Activated CD8-positive, alpha-beta T cell treated with anti-CD3 and anti-CD28 coated beads, Interleukin-2, amount 10 ng/mL, durations not matched to agents 7 days and 5 days (primary cell): ENCODE data around the gene SLC35B1. TPM values are rescaled to one million over a fixed set of nuclear protein-coding genes. Genes with fewer than 3 reads are reported as not detected.

Experiments
- ATAC-seq: fragments of 150-1000 bp; cut with Tn5 transposase; one replicate; pipeline ENCODE4 v1.10.0; 2021; ENCODE audit warnings: moderate library complexity
- CTCF ChIA-PET: fragments of 350-600 bp; sonication (Branson Sonifier 250); formaldehyde crosslinking; loops from one replicate; lab custom pipeline; 2021; ENCODE audit warnings: antibody characterized with exemption; lab: Charles Lee
- POLR2A ChIA-PET: fragments of 350-600 bp; sonication (Branson Sonifier 250); formaldehyde crosslinking; loops from one replicate; lab custom pipeline; 2021; ENCODE audit warnings: antibody characterized with exemption; lab: Charles Lee
- DNase-seq: peaks from one replicate; pipeline ENCODE4 v3.0.0-alpha.2; 2020
- H3K27ac Mint-ChIP-seq: one replicate; pipeline ENCODE4 v1.8.0; 2021; ENCODE audit warnings: mild to moderate bottlenecking, mixed read lengths
- H3K27me3 Mint-ChIP-seq: one replicate; pipeline ENCODE4 v1.8.0; 2021; ENCODE audit warnings: low read depth, mixed read lengths
- H3K36me3 Mint-ChIP-seq: one replicate; pipeline ENCODE4 v1.8.0; 2021; ENCODE audit warnings: low read depth, mixed read lengths
- H3K4me1 Mint-ChIP-seq: one replicate; pipeline ENCODE4 v1.8.0; 2021; ENCODE audit warnings: low read depth, mixed read lengths
- H3K4me3 Mint-ChIP-seq: one replicate; pipeline ENCODE4 v1.8.0; 2021; ENCODE audit warnings: mild to moderate bottlenecking, mixed read lengths
- H3K9me3 Mint-ChIP-seq: one replicate; pipeline ENCODE4 v1.8.0; 2022; ENCODE audit warnings: mixed read lengths; ENCODE audit not compliant: insufficient read depth
- total RNA-seq, 2 experiments: library from RNA; stranded (reverse); gene quantifications; one replicate each; pipeline ENCODE4 v1.2.3, GENCODE V29; 2021

Gene SLC35B1
- total RNA-seq, 2 experiments from 2014 or later = 50.7 to 62.6 TPM

- ATAC-seq (no peak), DNase-seq (no peak)
- no peaks in the 10 kb centered on the region for H3K27me3 Mint-ChIP-seq
- H3K36me3 Mint-ChIP-seq = peaks cover 48% of the 10 kb centered on the region
- ChIA-PET POLR2A (interaction anchor here (1.0 to 1.4 kb wide), 2 partner anchors 22 to 128 kb away, joined by 3 to 4 read pairs; partner anchors contain the start of gene SPOP), CTCF (interaction anchor here (1.4 to 24.7 kb wide), 6 partner anchors 11 to 298 kb away, joined by 3 to 514 read pairs (median 6); partner anchors contain the start of genes KAT7 and NXPH3)
- no peaks in the 10 kb centered on the region for H3K9me3 Mint-ChIP-seq
- H3K4me3 Mint-ChIP-seq = no peak overlapping the region
- peak overlapping the region; percentile 40 for H3K27ac Mint-ChIP-seq
- peaks cover 35% of the 10 kb centered on the region for H3K4me1 Mint-ChIP-seq
Observed at GRCh38 chr17:49699966-49700575, 7.7 kb downstream of the SLC35B1 start.

GRCh38 chr17:49698005-49698404 is 9.8 kb downstream of the SLC35B1 start:
- DNase-seq (no peak), ATAC-seq (no peak)
- POLR2A ChIA-PET = interaction anchor here (0.6 to 2.5 kb wide), 4 partner anchors 9 to 95 kb away, joined by 3 to 8 read pairs (median 4); partner anchors contain the start of genes KAT7 and SLC35B1
- no peak overlapping the region for H3K4me3 Mint-ChIP-seq
- H3K4me1 Mint-ChIP-seq = peaks cover 31% of the 10 kb centered on the region
- peaks cover 31% of the 10 kb centered on the region for H3K36me3 Mint-ChIP-seq
- CTCF ChIA-PET = interaction anchor here (1.2 to 24.7 kb wide), 8 partner anchors 9 to 141 kb away, joined by 3 to 514 read pairs (median 39); partner anchors contain the start of genes NXPH3, SLC35B1 and SPOP
- no peaks in the 10 kb centered on the region for H3K27me3 Mint-ChIP-seq
- no peaks in the 10 kb centered on the region for H3K9me3 Mint-ChIP-seq
- no peak overlapping the region for H3K27ac Mint-ChIP-seq

GRCh38 chr17:49696233-49696761 is 11.5 kb downstream of the SLC35B1 start:
- H3K36me3 Mint-ChIP-seq = peaks cover 23% of the 10 kb centered on the region
- H3K9me3 Mint-ChIP-seq = no peaks in the 10 kb centered on the region
- POLR2A ChIA-PET = interaction anchor here (1.0 to 2.8 kb wide), 9 partner anchors 10 to 129 kb away, joined by 3 to 16 read pairs (median 3); partner anchors contain the start of genes KAT7, SLC35B1 and SPOP
- H3K4me3 Mint-ChIP-seq = peak overlapping the region; percentile 30
- peak; percentile 86 for DNase-seq
- peak overlapping the region; percentile 81 for H3K27ac Mint-ChIP-seq
- CTCF ChIA-PET = interaction anchor here (0.6 to 24.7 kb wide), 49 partner anchors 9 to 405 kb away, joined by 3 to 514 read pairs (median 4); partner anchors contain the start of genes FAM117A, KAT7, NXPH3 and PHB1
- ATAC-seq = peak; percentile 91
- H3K27me3 Mint-ChIP-seq = no peaks in the 10 kb centered on the region
- H3K4me1 Mint-ChIP-seq = peaks cover 38% of the 10 kb centered on the region

DNA sequence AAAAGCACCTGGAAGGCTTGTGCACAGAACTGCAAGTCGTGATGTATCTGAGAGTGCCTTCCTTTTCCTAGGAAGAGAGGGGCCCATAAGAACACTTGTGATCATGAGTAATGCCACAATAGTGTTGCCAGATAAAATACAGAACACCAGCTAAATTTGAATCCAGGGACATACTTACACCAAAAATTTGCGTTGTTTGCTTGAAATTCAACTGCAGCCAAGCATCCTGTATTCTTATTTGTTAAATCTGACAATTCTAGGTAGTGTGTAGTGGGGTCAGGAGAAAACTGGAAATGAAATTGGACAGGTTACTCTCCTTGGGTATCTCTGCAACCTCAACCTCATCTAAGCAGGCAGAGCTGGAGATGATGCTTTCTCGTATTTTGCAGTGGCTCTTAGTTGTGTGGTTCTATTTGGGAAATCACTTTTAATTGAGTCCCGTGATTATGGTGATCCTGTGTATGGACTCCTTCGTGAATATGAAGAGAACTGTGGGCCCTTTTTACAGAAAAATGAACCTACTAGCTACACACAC is 12.0 kb downstream of the SLC35B1 start:
- POLR2A ChIA-PET = interaction anchor here (1.0 to 2.8 kb wide), 8 partner anchors 12 to 128 kb away, joined by 3 to 16 read pairs (median 4); partner anchors contain the start of genes KAT7, SLC35B1 and SPOP
- peak overlapping the region; percentile 81 for H3K27ac Mint-ChIP-seq
- no peaks in the 10 kb centered on the region for H3K9me3 Mint-ChIP-seq
- H3K4me1 Mint-ChIP-seq = peaks cover 40% of the 10 kb centered on the region
- H3K27me3 Mint-ChIP-seq = no peaks in the 10 kb centered on the region
- H3K36me3 Mint-ChIP-seq = peaks cover 17% of the 10 kb centered on the region
- CTCF ChIA-PET = interaction anchor here (0.6 to 24.7 kb wide), 48 partner anchors 9 to 405 kb away, joined by 3 to 514 read pairs (median 4); partner anchors contain the start of genes FAM117A, KAT7, NXPH3 and PHB1
- ATAC-seq = peak; percentile 54
- no peak for DNase-seq
- H3K4me3 Mint-ChIP-seq = peak overlapping the region; percentile 30

DNA sequence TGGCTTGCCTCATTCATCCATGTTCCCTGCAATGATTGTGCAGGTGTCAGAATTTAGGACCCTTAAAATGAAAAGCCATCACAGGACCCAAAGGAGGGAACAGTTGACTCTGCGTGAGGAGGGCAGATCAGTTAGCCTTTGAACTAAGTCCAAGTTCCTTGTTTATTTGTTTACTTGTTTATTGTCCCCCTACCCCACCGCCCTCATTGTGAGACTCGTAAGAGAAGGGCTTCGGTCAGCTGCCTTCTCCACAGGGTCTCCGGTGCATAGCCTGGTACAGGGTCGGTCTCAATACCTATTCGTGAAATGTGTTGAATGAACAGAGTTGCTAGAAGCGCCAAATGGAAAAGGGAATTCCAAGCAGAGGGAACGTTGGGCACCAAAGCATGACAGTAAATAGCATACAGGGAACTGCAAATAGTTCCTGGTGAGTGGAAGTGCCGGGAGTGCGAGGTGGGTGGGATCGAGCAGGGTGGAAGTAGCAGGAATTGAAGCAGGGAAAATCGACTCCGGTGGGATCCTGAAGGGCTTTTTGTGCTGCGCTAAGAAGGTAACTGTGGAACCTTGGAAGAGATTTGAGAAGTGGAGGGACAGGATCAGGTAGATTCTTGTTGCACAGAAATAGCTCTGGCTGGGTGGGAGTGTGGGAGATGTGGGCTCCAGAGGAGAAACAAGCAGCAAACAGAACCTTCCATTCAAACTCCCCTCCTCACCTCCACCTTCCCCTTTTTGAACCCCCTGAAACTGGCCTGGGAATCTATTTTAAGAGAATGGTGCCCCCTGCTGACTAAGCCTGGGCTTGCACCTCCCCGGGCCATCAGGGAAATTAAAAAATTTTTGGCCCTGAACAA is 12.7 kb downstream of the SLC35B1 start:
- Mint-ChIP-seq H3K27ac (peak overlapping the region; percentile 81), H3K4me3 (peak overlapping the region; percentile 30)

GRCh38 chr17:49692751-49693150 is 15.0 kb downstream of the SLC35B1 start:
- DNase-seq (no peak), ATAC-seq (no peak)
- POLR2A ChIA-PET = no interaction called here
- Mint-ChIP-seq H3K4me1 (peaks cover 52% of the 10 kb centered on the region), H3K9me3 (no peaks in the 10 kb centered on the region), H3K27me3 (no peaks in the 10 kb centered on the region), H3K36me3 (peaks cover 3% of the 10 kb centered on the region), H3K4me3 (no peak overlapping the region), H3K27ac (no peak overlapping the region)
- CTCF ChIA-PET = interaction anchor here (1.4 to 24.7 kb wide), 2 partner anchors 116 to 137 kb away, joined by 3 to 514 read pairs; partner anchors contain the start of gene NXPH3

More for the DNA sequence above, 12.7 kb downstream of the SLC35B1 start:
- POLR2A ChIA-PET = interaction anchor here (1.0 to 2.8 kb wide), 6 partner anchors 13 to 127 kb away, joined by 3 to 16 read pairs (median 3); partner anchors contain the start of gene SLC35B1
- DNase-seq (peak; percentile 84), ATAC-seq (peak; percentile 23)
- Mint-ChIP-seq H3K4me1 (peaks cover 40% of the 10 kb centered on the region), H3K36me3 (peaks cover 11% of the 10 kb centered on the region), H3K27me3 (no peaks in the 10 kb centered on the region), H3K9me3 (no peaks in the 10 kb centered on the region)
- CTCF ChIA-PET = interaction anchor here (0.9 to 24.7 kb wide), 32 partner anchors 12 to 302 kb away, joined by 3 to 514 read pairs (median 5); partner anchors contain the start of genes FAM117A, KAT7, NXPH3 and SLC35B1

DNA sequence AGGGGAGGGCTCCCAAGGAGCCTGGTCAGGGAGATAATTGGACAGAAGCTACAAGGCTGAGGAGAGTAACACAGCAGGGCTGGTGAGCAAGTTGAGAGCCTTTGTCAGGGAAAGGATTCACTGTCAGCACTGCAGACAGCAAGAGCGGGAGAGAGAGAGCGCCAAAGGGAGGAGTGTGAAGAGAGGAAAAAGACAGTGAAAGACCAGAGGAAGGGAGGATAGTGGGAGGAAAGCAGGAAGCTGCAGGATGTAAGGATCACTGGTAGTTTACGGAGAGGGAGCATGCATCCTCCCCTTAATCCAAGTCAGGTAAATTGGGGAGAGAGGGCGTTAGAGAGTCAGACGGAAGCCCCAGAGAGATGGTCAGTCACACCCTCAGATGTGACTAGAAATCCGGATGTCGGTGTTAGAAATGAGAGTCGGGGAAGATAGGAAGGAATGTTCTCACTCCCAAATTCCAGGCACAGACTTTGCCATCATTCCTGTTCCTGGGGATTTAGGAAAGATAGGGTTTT is 16.0 kb downstream of the SLC35B1 start:
- no peak overlapping the region for H3K27ac Mint-ChIP-seq
- H3K4me3 Mint-ChIP-seq = no peak overlapping the region

DNA sequence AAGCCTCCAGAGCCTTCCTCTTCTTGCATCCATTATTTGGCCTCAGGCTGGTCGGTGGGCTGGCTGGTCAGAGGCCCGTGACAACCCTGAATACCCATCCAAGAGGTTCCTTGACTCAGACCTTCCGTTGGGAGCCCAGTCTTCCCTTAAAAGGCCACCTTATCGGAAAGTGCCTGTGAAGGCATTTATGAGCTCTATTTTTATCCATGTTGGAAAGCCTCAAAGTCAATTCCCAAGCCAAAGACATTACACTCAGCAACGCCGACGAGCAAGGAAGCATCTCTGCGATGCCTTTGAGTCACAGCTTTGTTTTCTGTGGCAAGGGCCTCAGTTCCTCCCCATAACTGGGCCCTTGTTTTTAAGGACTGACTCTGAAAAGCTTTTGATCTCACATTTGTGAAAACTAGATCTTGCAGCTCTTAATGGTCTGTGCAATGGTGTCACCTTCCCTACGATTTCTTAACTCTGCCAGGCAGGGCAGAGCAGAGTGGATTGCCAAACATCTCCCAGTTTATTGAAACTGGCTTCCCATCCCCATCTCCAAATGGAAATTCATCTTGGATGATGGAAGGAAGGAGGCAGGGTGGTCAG is 16.6 kb downstream of the SLC35B1 start:
- H3K4me1 Mint-ChIP-seq = peaks cover 51% of the 10 kb centered on the region
- no peak overlapping the region for H3K4me3 Mint-ChIP-seq

More for the DNA sequence above, 16.0 kb downstream of the SLC35B1 start:
- Mint-ChIP-seq H3K4me1 (peaks cover 54% of the 10 kb centered on the region), H3K27me3 (no peaks in the 10 kb centered on the region), H3K36me3 (peaks cover 4% of the 10 kb centered on the region), H3K9me3 (no peaks in the 10 kb centered on the region)
- ChIA-PET POLR2A (no interaction called here), CTCF (interaction anchor here (0.8 to 24.7 kb wide), 5 partner anchors 10 to 135 kb away, joined by 3 to 514 read pairs (median 5); partner anchors contain the start of gene NXPH3)
- no peak for DNase-seq
- no peak for ATAC-seq

DNA sequence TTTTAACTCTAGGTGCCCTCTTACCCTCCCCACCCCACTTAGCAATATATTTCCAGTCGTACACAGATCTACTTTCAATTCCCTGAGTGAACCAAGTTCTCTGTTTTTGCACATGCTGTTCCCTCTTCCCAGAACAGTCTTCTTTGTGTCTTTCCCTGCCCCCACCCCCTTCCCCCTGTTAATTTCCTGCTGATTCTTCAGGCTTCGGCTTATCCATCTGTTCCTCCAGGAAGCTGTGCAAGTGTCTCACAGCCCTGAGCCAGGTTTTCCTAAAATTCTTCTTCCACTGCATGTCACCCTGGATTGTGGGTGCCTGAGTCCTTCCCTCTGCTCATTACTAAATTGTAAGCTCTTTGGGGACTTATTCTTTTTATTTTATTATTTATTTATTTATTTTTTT is 17.5 kb downstream of the SLC35B1 start:
- DNase-seq (no peak), ATAC-seq (no peak)
- CTCF ChIA-PET = interaction anchor here (1.3 to 24.7 kb wide), 4 partner anchors 11 to 133 kb away, joined by 3 to 514 read pairs (median 4); partner anchors contain the start of gene NXPH3
- POLR2A ChIA-PET = no interaction called here
- H3K4me3 Mint-ChIP-seq = no peak overlapping the region
- H3K36me3 Mint-ChIP-seq = peaks cover 6% of the 10 kb centered on the region
- H3K27me3 Mint-ChIP-seq = no peaks in the 10 kb centered on the region
- peaks cover 41% of the 10 kb centered on the region for H3K4me1 Mint-ChIP-seq
- H3K27ac Mint-ChIP-seq = no peak overlapping the region
- no peaks in the 10 kb centered on the region for H3K9me3 Mint-ChIP-seq

More for the DNA sequence above, 16.6 kb downstream of the SLC35B1 start:
- ChIA-PET CTCF (interaction anchor here (0.8 to 24.7 kb wide), 6 partner anchors 10 to 135 kb away, joined by 3 to 514 read pairs (median 4); partner anchors contain the start of gene NXPH3), POLR2A (interaction anchor here (0.5 kb wide), 1 partner anchor 131 kb away, joined by 3 read pairs; no protein-coding TSS in a partner anchor)
- no peak for DNase-seq
- Mint-ChIP-seq H3K36me3 (peaks cover 6% of the 10 kb centered on the region), H3K9me3 (no peaks in the 10 kb centered on the region), H3K27me3 (no peaks in the 10 kb centered on the region), H3K27ac (no peak overlapping the region)
- no peak for ATAC-seq

GRCh38 chr17:49688848-49689247 is 18.9 kb downstream of the SLC35B1 start:
- ATAC-seq (no peak), DNase-seq (peak; percentile 14)
- no peak overlapping the region for H3K4me3 Mint-ChIP-seq
- ChIA-PET POLR2A (interaction anchor here (0.6 to 1.7 kb wide), 6 partner anchors 9 to 1509 kb away, joined by 3 to 5 read pairs (median 4); partner anchors contain the start of genes NXPH3 and SPOP), CTCF (interaction anchor here (0.9 to 24.7 kb wide), 7 partner anchors 9 to 132 kb away, joined by 3 to 514 read pairs (median 5); partner anchors contain the start of gene NXPH3)
- peaks cover 6% of the 10 kb centered on the region for H3K36me3 Mint-ChIP-seq
- peak overlapping the region; percentile 85 for H3K27ac Mint-ChIP-seq
- H3K9me3 Mint-ChIP-seq = no peaks in the 10 kb centered on the region
- peaks cover 34% of the 10 kb centered on the region for H3K4me1 Mint-ChIP-seq
- H3K27me3 Mint-ChIP-seq = no peaks in the 10 kb centered on the region
